Activated CD4-positive, alpha-beta T cell treated with anti-CD3 and anti-CD28 coated beads, Interleukin-2, amount 50 U/mL, for 4 hours (primary cell): ENCODE data around the gene PDIK1L.

Source experiments
- DNase-seq, 2 experiments: peaks; one replicate each; pipeline ENCODE4 v3.0.0-alpha.2; 2020

PDIK1L gene

GRCh38 chr1:26124418-26125331 is 13.1 kb downstream of the PDIK1L start:
- DNase-seq: no peak

DNA sequence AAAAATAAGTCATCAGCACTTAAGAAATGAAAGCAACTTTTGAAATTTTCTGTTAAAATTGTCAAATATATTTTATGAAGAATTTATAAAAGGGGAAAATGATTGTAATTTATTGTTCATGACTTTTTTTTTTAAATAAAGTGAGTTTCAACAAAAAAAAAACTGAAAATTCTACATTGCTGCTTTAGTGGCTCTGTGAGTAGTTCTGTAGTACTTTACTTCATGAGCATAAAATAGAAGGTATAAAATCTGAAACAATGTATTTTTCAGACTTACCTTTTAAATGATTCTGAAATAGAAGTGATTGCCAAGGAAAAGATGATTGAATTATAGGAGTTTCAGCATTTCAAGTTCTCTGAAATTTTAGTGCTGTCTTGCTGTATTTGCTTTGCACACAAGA is 13.8 kb downstream of the PDIK1L start:
- DNase-seq: no peak

- DNase-seq: no peak
Measured at GRCh38 chr1:26125946-26126320, 14.3 kb downstream of the PDIK1L start.

DNA sequence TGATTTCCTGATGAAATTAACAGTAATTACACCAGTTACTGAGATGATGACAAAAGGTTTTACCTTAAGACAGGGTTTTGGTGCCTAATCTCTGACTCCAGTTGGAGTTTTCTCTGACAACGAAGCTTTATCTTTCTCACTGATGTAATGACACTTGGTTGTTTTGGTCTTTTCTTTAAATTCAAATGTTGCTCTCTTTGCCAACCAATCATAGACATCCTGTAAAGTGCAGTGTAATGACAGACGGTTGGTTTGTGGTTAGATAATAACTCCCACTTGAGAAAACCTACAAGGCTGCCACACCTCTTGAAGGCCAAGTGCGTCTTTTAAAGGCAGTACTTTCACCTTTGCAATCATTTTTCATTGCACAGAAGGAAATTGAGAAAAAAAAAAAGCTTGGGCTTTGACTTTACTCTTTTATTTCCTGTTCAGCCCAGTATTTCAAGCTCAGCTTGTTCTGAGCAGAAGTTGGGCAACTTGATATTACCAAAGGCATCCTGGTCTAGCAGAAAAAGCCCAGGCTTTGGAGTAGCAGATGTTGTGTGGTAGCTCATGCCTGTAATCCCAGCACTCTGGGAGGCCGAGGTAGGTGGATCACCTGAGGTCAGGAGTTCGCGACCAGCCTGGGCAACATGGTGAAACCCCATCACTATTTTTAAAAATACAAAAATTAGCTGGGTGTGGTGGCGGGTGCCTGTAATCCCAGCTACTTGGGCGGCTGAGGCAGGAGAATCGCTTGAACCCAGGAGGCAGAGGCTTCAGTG is 14.9 kb downstream of the PDIK1L start:
- peak; percentile 30 to 35 for DNase-seq

GRCh38 chr1:26127235-26128163 is 15.9 kb downstream of the PDIK1L start:
- no peak for DNase-seq

- no peak for DNase-seq
Measured at GRCh38 chr1:26129778-26130177, 18.2 kb downstream of the PDIK1L start.

DNA sequence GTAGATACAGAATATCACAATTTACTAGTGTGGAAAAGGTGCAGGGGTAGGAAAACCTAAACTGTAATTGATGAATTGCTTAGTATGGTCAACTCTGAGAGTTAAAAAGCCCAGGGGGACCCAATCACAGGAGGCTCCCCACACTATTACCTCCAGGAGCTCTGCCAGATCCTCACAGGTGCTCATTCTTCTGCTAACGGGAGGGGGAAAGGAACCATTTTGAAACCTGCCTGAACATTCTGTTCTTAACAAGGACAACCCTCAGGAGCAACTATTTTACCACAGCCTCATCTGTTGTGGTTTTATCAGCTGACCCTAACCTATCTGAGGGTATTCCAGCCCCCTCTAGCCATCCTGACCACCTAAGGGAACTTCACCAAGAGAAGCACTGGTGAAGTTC is 19.1 kb downstream of the PDIK1L start:
- no peak for DNase-seq

GRCh38 chr1:26132128-26132833 is 20.7 kb downstream of the PDIK1L start:
- DNase-seq: no peak

DNA sequence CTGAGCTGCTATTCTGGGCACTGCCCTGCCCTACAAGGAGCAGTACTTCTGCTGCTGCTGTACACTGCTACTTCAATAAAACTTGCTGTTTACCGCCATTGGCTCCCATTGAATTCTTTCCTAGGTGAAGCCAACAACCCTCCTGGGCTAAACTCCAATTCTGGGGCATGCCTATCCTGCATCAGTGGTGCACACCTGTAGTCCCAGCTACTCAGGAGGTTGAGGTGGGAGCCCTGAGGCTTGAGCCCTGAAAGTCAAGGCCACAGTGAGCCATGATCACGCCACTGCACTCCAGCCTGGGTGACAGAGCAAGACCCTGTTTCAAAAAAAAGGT is 21.2 kb downstream of the PDIK1L start:
- DNase-seq: no peak

DNA sequence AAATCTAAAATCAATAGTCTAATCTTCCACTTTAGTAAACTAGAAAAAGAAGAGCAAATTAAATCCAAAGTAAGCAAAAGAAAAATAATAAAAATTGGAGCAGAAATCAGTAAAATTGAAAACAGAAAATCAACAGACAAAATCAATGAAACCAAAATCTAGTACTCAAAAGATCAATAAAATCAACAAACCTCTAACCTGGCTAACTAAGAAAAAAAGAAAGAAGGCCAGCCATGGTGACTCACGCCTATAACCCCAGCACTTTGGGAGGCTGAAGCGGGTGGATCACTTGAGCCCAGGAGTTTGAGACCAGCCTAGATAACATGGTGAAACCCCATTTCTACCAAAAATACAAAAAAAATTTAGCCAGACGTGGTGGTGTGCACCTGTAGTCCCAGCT is 22.8 kb downstream of the PDIK1L start:
- no peak for DNase-seq

GRCh38 chr1:26138974-26139558 is 27.4 kb downstream of the PDIK1L start:
- DNase-seq: no peak

- no peak for DNase-seq
Measured at GRCh38 chr1:26142159-26142558, 30.5 kb downstream of the PDIK1L start.

DNA sequence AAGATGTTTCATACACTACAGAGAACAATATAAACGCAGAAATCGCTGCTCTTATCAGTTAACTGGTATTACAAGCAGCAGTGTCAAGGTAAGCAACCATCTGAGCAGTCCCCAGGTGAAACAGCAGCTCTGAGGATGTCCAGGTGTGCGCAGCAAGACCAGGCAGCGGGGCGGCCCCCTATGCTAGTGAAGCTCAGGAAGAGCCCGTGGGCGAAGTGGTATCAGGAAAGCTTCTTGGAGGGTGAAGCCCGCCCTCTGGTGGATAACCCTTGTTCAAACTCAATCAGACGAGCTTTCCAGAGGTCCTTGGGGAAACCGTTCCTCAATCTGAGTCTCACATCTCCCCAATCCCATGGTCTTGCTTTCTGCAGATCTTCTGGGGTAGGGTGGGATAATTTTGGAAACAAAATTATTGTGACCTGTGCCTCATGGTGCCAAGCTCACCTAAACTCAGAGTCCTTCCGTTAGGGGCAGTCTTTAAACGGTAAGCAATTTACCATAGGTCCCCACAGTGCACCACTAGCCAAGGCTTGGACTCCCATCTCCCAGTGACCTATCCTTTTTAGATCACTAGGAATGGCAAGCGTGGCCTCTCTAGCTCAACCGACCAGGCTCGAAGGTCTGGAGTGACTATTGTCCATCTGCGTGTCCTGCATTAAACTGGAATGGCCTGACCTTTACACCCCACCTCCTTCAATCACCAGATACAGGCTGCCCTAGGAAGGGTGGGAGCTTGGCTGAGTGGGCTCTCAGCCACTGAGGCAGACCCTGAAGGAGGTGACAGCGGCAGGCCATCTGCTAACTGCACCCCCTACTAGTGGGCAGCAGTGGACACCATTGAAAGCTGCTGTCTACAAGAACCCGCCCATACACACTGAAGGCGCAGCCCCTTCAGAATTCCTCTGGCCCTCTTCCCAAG is 33.7 kb downstream of the PDIK1L start:
- peak; percentile 68 to 71 for DNase-seq

- DNase-seq: no peak
Measured at GRCh38 chr1:26145960-26146294, 34.3 kb downstream of the PDIK1L start.

DNA sequence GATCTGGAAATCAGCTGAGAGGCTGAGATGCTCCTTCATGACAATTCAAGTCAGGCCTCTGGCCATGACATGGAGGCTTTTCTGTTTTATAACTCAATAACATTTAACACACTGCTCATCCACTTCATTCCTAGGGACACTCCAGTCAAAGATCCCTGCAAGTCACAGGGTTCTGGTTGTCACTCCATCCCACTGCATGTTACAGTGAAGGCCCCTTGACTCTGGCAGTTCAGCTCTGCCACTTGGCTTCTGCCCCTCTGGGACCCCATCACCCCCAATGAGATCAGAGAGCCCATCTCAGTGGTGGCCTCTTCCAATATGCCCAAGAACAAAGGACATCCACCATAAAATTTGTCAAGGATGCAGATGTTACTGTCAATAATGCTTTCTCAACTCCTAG is 37.3 kb downstream of the PDIK1L start:
- no peak for DNase-seq

DNA sequence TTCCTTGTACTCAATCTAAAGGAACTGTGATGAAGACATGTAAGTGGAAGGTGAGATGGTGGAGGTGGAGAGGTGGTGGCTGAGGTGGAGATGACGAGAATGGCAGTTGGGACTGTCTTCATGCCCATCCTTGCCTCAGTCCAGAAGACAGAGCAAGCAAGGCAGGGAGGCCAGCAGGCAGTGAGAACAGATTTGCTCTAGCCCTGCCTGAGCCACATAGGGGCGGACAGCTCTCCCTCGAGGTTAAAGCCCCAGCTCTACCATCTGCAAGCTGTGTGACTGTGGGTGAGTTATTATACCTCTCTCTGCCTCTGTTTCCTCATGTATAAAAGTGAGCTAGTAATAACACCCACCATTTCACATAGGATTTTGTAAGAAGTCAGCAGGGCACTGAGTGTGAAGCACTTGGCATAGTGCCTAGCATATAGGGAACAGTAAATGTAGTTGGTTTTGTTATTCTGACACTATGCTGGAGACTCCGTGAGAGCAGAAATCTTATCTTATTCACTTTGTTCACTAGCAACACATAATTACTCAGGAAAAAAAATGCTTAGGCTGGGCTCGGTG is 42.4 kb downstream of the PDIK1L start:
- DNase-seq: no peak

DNA sequence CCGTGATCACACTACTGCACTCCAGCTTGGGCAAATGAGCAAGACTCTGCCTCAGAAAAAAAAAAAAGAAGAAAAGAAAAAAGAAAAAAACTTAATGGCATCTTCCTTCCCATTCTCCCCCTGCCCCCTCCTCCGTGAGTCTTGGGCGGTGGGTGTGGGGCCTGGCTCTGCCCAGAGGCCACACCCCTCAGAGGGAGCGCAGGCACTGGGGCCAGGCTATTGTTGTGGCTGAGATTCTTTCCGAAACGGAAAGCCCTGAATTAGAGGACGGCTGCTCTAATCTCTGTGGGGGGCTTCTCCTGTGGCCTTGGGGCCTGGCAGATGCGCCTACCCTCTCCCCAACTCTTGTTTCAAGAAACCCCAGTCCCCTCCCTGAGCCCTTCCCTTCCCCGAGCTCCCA is 43.1 kb downstream of the PDIK1L start:
- DNase-seq: no peak

- DNase-seq: no peak
Measured at GRCh38 chr1:26155370-26156284, 44.0 kb downstream of the PDIK1L start.

- no peak for DNase-seq
Measured at GRCh38 chr1:26156285-26157038, 44.8 kb downstream of the PDIK1L start.
